ENCODE data around the gene COMMD3.

The COMMD3 gene

GRCh38 chr10:22320591-22321155 lies 4.5 kb downstream of the COMMD3 start, which contains the start of gene BMI1:
TSS of gene BMI1 (plus strand) at chr10:22321099. CDS start at chr10:22326450, 5,351 bp downstream.
- DNase-seq, result peak; percentile 62

- peak; percentile 73 for DNase-seq
These were observed 5.2 kb downstream of the COMMD3 start for GRCh38 chr10:22321156-22321923.

DNA sequence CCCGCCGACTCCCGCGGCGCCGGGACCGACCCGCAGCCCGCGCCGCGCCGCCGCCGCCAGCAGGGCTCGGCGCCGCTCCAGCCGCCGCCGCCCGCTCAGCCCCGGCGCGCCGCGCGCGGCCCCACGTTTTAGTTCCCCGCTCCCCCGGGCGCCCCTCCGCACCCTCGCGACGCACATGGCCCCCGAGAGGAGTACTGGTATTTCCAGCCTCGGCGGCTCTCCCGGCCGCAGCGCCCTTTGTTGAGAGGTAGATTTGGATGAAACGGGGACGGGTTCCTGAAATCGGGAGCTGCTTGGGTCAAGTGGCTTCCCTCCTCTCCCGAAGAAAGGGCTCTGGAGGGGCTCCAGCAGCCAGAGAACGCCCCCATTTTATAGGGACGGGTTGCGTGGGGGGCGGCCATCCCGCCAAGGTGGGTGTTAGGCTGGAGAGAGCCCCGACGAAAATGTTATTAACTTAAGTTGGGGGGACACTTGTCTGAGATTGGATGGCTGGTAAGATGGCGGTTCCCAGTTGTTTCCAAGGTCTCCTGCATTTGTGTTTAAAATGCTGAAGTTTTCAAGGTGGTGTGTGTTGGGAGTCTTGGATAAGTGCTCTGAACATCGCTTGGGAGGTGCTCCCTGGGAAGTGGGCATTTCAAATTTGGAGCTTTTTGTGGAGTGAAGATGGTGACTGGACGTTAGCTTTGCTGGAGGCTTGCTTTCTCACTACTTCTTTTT lies 5.9 kb downstream of the COMMD3 start:
- DNase-seq, result no peak

DNA sequence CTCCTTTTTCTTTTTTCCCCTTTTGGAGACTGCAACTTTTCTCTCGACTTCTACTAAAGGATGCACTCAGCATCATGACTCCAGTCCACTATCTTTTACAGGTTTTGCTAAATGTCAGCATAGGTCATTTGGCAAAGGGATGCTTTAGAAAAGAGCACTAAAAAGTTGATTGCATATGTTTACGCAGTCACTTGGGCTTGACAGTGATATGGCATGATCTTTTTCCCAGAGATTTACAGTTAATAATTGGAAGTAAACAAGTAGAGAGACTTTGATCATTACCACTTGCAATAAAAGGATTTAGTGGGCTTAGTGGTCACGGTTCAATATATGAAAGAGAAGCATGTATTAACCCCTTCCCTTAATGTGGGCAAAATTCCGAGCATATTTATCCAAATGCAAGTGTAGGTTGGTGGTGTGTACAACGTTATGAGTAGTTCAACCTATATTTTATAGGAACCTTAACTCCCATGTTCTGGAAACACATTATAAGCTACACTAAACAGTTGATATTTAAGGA lies 6.5 kb downstream of the COMMD3 start:
- DNase-seq, result no peak

DNA sequence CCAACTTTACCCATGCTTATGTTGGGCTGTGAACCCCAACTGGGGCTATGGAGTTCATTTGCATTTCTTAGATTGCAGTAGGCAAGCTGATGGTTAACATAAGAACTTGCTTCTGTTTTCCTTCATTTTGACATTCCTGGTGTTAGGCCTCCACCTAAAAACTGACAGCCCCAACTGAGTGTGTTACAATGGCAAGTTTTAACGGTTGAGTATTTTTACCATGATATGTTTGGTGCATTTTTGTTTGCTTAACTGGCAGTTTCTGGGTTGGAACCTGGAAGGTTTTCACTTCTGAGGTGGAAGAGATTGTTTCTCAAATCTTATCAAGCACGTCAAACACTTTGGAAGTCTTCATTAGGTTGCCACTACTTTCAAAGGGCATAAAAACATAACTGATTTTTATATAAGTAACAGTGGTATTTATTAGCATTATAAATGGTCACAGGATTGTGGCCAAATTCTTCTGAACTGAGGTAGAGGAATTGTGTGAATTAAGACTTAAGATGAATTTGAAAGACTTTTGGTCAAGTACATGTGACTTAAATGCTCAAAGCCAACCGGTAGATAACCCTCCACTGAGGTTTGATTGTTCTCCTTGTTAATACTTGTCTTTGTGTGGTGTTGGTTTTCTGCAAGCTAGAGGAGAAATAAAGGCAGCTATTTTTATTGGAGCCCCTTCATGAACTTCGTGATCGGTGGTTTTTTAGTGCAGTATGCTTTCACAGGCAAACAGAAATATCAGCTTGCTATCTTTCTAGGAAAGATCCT lies 7.5 kb downstream of the COMMD3 start:
- DNase-seq, result no peak

DNA sequence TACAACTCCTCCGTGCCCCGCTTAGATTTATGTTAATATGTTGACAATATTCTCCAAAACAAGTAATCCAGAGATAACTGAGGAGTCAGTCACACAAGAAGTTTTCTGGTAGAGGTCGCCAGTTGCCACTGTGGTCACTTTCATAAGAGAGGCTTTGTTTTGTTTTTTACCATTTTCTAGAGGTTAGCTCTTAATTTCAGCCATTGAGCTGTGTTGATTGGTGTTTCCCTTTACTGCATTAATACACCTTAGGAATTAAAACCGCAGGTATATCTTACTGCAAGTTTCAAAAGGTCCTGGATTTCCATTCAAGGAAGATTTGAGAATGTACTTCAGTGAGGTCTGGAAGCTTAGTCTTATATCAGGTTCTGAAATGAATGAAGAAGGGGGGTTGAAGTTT lies 8.2 kb downstream of the COMMD3 start:
- no peak for DNase-seq

DNA sequence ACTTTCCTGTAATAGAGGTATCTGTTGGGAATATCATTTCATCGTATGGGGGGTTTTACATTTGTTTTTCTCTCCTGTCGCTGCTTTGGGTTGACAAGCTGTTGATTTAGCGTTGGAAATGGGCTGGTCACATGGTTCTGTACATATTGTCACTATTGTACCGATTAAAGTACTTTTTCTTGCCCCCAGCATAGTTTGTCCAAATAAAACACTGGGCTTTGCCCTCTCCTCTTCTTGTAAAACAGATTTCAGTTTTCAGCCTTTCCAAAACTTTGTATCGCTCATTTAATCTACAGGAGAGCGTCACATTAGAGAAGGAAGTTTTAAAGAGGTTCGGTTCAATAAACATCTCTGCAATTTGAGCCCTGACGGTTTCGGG lies 8.7 kb downstream of the COMMD3 start:
- no peak for DNase-seq

DNA sequence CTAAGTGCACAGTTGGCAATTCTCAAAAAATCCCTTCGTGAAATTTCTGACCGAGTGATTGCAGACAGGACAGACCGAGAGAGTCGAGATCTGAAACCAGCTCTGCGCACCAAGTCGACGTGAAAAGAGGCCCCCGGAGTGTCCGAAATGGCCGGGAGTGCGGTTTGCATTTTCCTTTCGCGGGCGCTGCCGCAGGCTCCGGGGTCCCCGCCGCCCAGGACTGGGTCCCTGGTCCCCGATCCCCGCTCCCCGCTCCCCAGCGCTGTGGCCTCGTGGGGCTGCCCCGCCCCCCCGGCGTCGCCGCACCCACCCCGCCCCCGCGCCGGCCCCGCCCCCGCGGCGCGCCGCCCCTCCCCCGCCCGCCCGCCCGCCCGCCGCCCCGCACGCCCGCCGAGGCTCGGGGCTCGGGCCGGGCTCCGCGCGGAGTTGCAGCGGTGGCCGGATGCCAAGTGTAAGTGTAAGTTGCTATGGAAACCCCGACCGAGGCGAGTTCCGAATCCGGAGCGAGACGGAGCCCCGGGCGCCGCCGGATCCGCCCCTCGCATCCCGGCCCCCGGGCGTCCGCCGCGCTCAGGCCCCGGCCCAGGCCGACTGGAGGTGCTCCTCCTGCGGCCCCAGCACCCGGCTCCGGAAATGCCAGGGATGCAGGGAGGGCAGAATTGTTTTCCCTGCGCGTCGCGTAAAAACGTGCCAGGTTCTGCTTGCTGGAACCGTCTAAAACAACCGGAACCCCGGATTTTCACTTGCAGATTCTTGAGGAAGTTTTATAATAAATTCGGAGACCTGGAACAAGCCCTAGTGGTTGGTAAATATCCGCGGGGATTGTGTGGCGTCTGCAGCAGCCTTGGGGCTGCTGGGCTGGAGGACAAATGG lies 9.3 kb downstream of the COMMD3 start:
- DNase-seq, result peak; percentile 83

- no peak for DNase-seq
These were observed 10.0 kb downstream of the COMMD3 start for GRCh38 chr10:22326145-22326702.

- no peak for DNase-seq
These were observed 13.0 kb downstream of the COMMD3 start for GRCh38 chr10:22329150-22329549.

DNA sequence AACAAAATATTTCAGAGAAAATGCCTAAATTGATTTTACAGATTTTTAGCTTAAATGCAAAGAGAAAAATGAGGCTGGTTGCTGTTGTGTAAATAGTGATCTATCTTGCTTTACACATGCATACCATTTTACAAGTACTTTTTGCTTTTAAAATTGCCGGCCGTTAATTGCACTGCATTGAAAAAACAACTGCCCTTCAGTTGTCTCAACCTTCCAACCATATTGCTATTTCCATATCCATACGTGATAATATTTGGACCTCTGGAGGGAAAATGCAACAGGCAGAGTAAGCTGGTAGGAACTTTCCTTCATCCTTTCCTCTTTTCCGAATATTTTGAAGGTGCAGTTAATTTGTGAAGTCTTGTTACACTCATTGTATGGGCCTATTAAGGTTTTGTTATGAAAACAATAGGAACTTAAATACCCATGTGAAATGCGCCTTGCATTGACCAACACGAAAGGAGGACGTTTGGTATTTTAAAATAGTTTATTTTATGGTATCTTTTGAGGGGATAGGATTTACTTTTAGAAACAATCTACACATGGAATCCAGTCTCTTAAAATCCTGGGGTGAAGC lies 16.0 kb downstream of the COMMD3 start:
- no peak for DNase-seq

DNA sequence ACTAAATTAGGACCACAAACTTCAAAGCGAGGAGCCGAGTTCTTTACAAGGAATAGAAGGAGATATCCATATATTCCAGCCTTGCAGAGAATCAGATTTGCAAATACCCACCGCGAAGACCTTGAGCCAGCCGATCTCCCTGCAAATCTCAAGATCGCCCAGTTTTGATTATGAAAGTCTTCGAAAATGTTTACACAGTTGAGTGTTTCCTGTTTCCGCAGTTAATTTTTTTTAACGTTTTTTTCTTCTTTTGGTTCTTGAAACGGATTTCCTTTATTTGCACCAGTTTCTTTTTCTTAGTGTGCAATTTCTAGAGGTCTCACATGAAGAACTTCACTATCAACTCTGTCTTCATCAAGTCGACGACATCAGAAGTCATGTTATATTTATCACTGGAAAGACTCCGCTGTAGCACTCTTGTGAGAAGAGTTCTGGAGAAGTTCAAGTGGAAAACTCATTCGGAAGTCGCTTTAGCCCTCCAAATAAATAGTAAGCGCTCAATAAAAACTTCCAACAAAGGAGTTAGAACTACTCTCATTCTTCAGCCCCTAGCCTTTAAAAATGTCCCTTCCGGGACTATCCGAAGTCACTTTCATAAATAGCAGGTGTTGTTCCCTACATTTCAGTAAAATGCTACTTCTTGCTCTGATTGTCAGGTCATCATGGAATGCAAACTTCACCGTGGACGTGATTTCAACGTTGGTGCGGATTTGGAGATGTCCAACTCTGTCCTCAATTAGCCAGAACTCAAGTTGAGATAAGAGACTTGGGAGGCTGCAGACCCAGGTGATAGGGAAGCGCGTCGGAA lies 17.2 kb downstream of the COMMD3 start:
- DNase-seq, result peak; percentile 75

DNA sequence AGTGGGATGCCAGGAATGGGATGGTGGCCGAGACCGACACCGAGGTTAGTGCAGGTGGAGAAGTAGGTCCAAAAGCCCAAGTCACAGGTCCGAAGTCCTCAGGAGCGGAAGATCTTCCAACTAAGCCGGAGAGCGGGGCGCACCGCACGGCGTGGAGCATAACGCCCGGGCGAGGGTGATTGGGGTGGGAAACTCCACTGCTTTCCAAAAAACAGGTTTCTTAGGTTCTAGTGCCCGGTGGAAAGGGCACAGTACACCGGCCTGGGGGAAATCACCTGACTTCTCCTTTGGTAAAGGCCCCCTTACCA lies 17.7 kb downstream of the COMMD3 start:
- DNase-seq, result no peak

GRCh38 chr10:22334414-22335172 lies 18.4 kb downstream of the COMMD3 start:
- DNase-seq, result no peak

GRCh38 chr10:22335173-22335933 lies 19.2 kb downstream of the COMMD3 start:
- peak; percentile 81 for DNase-seq

DNA sequence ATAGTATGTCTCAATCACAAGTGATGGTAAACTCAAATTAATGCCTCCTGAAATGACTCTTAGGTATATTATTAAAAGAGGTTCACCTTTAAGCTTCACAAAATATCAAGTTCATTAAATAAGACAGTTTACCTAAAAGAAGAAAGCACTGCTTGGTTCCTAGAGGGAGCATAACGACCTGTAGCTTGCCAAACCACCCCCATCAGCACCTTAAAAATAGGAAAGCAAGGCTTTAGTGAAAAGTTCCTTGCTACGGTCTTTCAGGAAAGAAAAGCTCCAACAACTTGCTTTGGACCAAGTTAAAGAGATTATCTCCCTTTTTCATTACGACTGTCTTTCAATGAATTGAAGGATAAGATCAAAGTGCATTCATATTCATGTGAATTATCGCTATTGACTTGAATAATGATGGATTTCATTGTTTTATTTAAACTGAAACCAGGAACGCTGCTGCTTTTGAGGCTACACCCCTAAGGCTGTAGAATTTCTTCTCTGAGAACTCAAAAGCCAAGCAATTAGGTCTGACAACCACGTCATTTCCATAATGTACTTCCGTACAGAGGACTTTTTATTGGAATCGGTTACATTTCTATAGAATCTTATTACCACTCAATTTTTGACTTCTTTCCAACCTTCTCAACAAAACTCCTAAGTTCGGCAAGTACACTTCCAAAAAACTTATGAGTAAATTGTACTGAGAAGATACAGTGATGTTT lies 22.2 kb downstream of the COMMD3 start:
- DNase-seq, result no peak

GRCh38 chr10:22338931-22339330 lies 22.7 kb downstream of the COMMD3 start:
- DNase-seq, result no peak

GRCh38 chr10:22339761-22340328 lies 23.7 kb downstream of the COMMD3 start:
- DNase-seq, result no peak
